ACC112 (cell line): Measurements from ENCODE around the gene NRXN2.

Experiments used
- H2AFZ ChIP-seq: fragments of 200-600 bp; sonication (generic); one replicate; pipeline ENCODE4 v1.6.0; 2017; ENCODE audit warnings: antibody characterized with exemption, low read length; ENCODE audit not compliant: unreplicated experiment
- H3K27ac ChIP-seq: fragments of 200-600 bp; sonication (generic); 2 replicates; pipeline ENCODE4 v1.5.1; 2014; ENCODE audit warnings: low read depth, mild to moderate bottlenecking, antibody characterized with exemption, low read length, moderate library complexity
- H3K27me3 ChIP-seq: fragments of 200-600 bp; sonication (generic); 2 replicates; pipeline ENCODE4 v1.6.1; 2014; ENCODE audit warnings: mild to moderate bottlenecking, antibody characterized with exemption, low read length, moderate library complexity, mixed read lengths; ENCODE audit not compliant: insufficient read depth
- H3K36me3 ChIP-seq: fragments of 200-600 bp; sonication (generic); 2 replicates; pipeline ENCODE4 v1.6.1; 2016; ENCODE audit warnings: mild to moderate bottlenecking, antibody characterized with exemption, low read length, moderate library complexity, mixed read lengths; ENCODE audit not compliant: insufficient read depth
- H3K4me1 ChIP-seq: fragments of 200-600 bp; sonication (generic); one replicate; pipeline ENCODE4 v1.6.1; 2016; ENCODE audit warnings: low read length, mixed read lengths; ENCODE audit not compliant: insufficient read depth, unreplicated experiment, control insufficient read depth
- H3K4me3 ChIP-seq: fragments of 200-600 bp; sonication (generic); 2 replicates; pipeline ENCODE4 v1.5.1; 2014; ENCODE audit warnings: mild to moderate bottlenecking, low read depth, low read length
- H3K79me2 ChIP-seq: fragments of 200-600 bp; sonication (generic); one replicate; pipeline ENCODE4 v1.6.0; 2016; ENCODE audit warnings: low read length; ENCODE audit not compliant: control insufficient read depth, unreplicated experiment, insufficient read depth

NRXN2 gene

GRCh38 chr11:64718084-64718779 lies 4.8 kb downstream of the NRXN2 start:
- no peaks in the 10 kb centered on the region for H3K36me3 ChIP-seq
- H2AFZ ChIP-seq = no peak overlapping the region
- H3K27ac ChIP-seq = no peak overlapping the region
- no peaks in the 10 kb centered on the region for H3K79me2 ChIP-seq
- no peak overlapping the region for H3K4me3 ChIP-seq
- peaks cover 84% of the 10 kb centered on the region for H3K27me3 ChIP-seq
- no peaks in the 10 kb centered on the region for H3K4me1 ChIP-seq

- Histone ChIP-seq H3K27ac (no peak overlapping the region), H3K36me3 (no peaks in the 10 kb centered on the region), H2AFZ (no peak overlapping the region), H3K27me3 (peaks cover 90% of the 10 kb centered on the region), H3K4me3 (no peak overlapping the region), H3K79me2 (no peaks in the 10 kb centered on the region), H3K4me1 (no peaks in the 10 kb centered on the region)
Observed at GRCh38 chr11:64717268-64717578, 5.8 kb downstream of the NRXN2 start.

GRCh38 chr11:64716473-64717267 lies 6.3 kb downstream of the NRXN2 start:
- Histone ChIP-seq H3K4me1 (no peaks in the 10 kb centered on the region), H3K27ac (no peak overlapping the region), H3K36me3 (no peaks in the 10 kb centered on the region), H3K4me3 (no peak overlapping the region), H3K79me2 (no peaks in the 10 kb centered on the region), H3K27me3 (peaks cover 90% of the 10 kb centered on the region), H2AFZ (no peak overlapping the region)

- Histone ChIP-seq H3K36me3 (no peaks in the 10 kb centered on the region), H3K4me3 (no peak overlapping the region), H3K27me3 (peaks cover 83% of the 10 kb centered on the region), H3K4me1 (peaks cover 3% of the 10 kb centered on the region), H3K27ac (no peak overlapping the region), H2AFZ (no peak overlapping the region), H3K79me2 (no peaks in the 10 kb centered on the region)
Observed at GRCh38 chr11:64715756-64716472, 7.1 kb downstream of the NRXN2 start.

GRCh38 chr11:64715110-64715509 lies 7.9 kb downstream of the NRXN2 start:
- Histone ChIP-seq H3K4me1 (peaks cover 11% of the 10 kb centered on the region), H3K79me2 (no peaks in the 10 kb centered on the region), H3K27me3 (peaks cover 75% of the 10 kb centered on the region), H3K27ac (no peak overlapping the region), H3K36me3 (no peaks in the 10 kb centered on the region), H2AFZ (no peak overlapping the region), H3K4me3 (no peak overlapping the region)

GRCh38 chr11:64714666-64715065 lies 8.3 kb downstream of the NRXN2 start:
- Histone ChIP-seq H2AFZ (no peak overlapping the region), H3K36me3 (no peaks in the 10 kb centered on the region), H3K79me2 (no peaks in the 10 kb centered on the region), H3K27ac (no peak overlapping the region), H3K4me1 (peaks cover 12% of the 10 kb centered on the region), H3K4me3 (no peak overlapping the region), H3K27me3 (peaks cover 75% of the 10 kb centered on the region)

GRCh38 chr11:64713781-64714363 lies 9.1 kb downstream of the NRXN2 start:
- Histone ChIP-seq H3K27me3 (peaks cover 67% of the 10 kb centered on the region), H3K27ac (no peak overlapping the region), H2AFZ (no peak overlapping the region)

GRCh38 chr11:64713016-64713707 lies 9.8 kb downstream of the NRXN2 start:
- Histone ChIP-seq H3K4me1 (peaks cover 12% of the 10 kb centered on the region), H3K4me3 (no peak overlapping the region), H3K79me2 (no peaks in the 10 kb centered on the region), H3K27ac (no peak overlapping the region), H3K27me3 (peaks cover 68% of the 10 kb centered on the region), H2AFZ (no peak overlapping the region), H3K36me3 (no peaks in the 10 kb centered on the region)

More at GRCh38 chr11:64713781-64714363, 9.1 kb downstream of the NRXN2 start:
- no peaks in the 10 kb centered on the region for H3K79me2 ChIP-seq
- no peaks in the 10 kb centered on the region for H3K36me3 ChIP-seq
- H3K4me3 ChIP-seq = no peak overlapping the region
- peaks cover 12% of the 10 kb centered on the region for H3K4me1 ChIP-seq

- Histone ChIP-seq H3K79me2 (no peaks in the 10 kb centered on the region), H2AFZ (no peak overlapping the region), H3K4me1 (peaks cover 12% of the 10 kb centered on the region), H3K27me3 (peaks cover 65% of the 10 kb centered on the region), H3K4me3 (no peak overlapping the region), H3K27ac (no peak overlapping the region), H3K36me3 (no peaks in the 10 kb centered on the region)
Observed at GRCh38 chr11:64712430-64713015, 10.5 kb downstream of the NRXN2 start.

- Histone ChIP-seq H3K79me2 (no peaks in the 10 kb centered on the region), H3K27me3 (peaks cover 59% of the 10 kb centered on the region), H3K4me1 (peaks cover 12% of the 10 kb centered on the region), H3K4me3 (no peak overlapping the region), H2AFZ (no peak overlapping the region), H3K27ac (no peak overlapping the region), H3K36me3 (no peaks in the 10 kb centered on the region)
Observed at GRCh38 chr11:64711956-64712362, 11.0 kb downstream of the NRXN2 start.
